H9 (cell line): ENCODE data around the gene LCNL1. TPM values are rescaled to one million over a fixed set of nuclear protein-coding genes. Genes with fewer than 3 reads are reported as not detected.

Experiments
- DNase-seq: peaks from one replicate; pipeline ENCODE4 v3.0.0-alpha.2; 2017
- H2AFZ ChIP-seq: one replicate; pipeline ENCODE4 v1.6.1; 2013; ENCODE audit warnings: mild to moderate bottlenecking, low read length, control low read depth, moderate library complexity
- H2AK5ac ChIP-seq: 2 replicates; pipeline ENCODE4 v1.6.1; 2013; ENCODE audit warnings: low read length, control low read depth, mixed read lengths; ENCODE audit not compliant: insufficient read length
- H2BK120ac ChIP-seq: one replicate; pipeline ENCODE4 v1.6.1; 2013; ENCODE audit warnings: low read depth, mild to moderate bottlenecking, low read length, control low read depth, inconsistent platforms; ENCODE audit not compliant: poor library complexity, severe bottlenecking
- H2BK12ac ChIP-seq: 2 replicates; pipeline ENCODE4 v1.6.1; 2013; ENCODE audit warnings: low read length, control low read depth, mixed read lengths, low read depth; ENCODE audit not compliant: insufficient read length
- H2BK15ac ChIP-seq: 2 replicates; pipeline ENCODE4 v1.6.1; 2013; ENCODE audit warnings: low read depth, low read length, control low read depth
- H2BK20ac ChIP-seq: one replicate; pipeline ENCODE4 v1.6.1; 2013; ENCODE audit warnings: low read depth, mild to moderate bottlenecking, low read length, control low read depth, inconsistent platforms; ENCODE audit not compliant: poor library complexity, severe bottlenecking
- H2BK5ac ChIP-seq: 2 replicates; pipeline ENCODE4 v1.6.1; 2013; ENCODE audit warnings: low read length, control low read depth, mixed read lengths; ENCODE audit not compliant: insufficient read length
- H3K14ac ChIP-seq: 2 replicates; pipeline ENCODE4 v1.6.1; 2013; ENCODE audit warnings: low read length, control low read depth; ENCODE audit not compliant: insufficient read depth
- H3K18ac ChIP-seq: 2 replicates; pipeline ENCODE4 v1.6.1; 2013; ENCODE audit warnings: low read depth, mild to moderate bottlenecking, mixed read lengths, low read length, control low read depth; ENCODE audit not compliant: insufficient read length
- H3K23ac ChIP-seq: 2 replicates; pipeline ENCODE4 v1.6.1; 2013; ENCODE audit warnings: low read length, control low read depth, mixed read lengths, low read depth; ENCODE audit not compliant: insufficient read length
- H3K23me2 ChIP-seq: 2 replicates; pipeline ENCODE4 v1.6.1; 2013; ENCODE audit warnings: low read depth, mild to moderate bottlenecking, mixed read lengths, low read length, control low read depth; ENCODE audit not compliant: insufficient read length, poor library complexity, severe bottlenecking
- H3K27ac ChIP-seq: 2 replicates; pipeline ENCODE4 v1.5.1; 2013; ENCODE audit warnings: low read length, control low read depth, mixed read lengths, low read depth; ENCODE audit not compliant: insufficient read length
- H3K27me3 ChIP-seq: 2 replicates; pipeline ENCODE4 v1.6.1; 2013; ENCODE audit warnings: low read length, control low read depth, inconsistent platforms; ENCODE audit not compliant: insufficient read depth
- H3K4ac ChIP-seq: 2 replicates; pipeline ENCODE4 v1.6.1; 2013; ENCODE audit warnings: low read depth, mild to moderate bottlenecking, control low read depth, inconsistent platforms, low read length, moderate library complexity
- H3K4me1 ChIP-seq: 2 replicates; pipeline ENCODE4 v1.6.1; 2013; ENCODE audit warnings: low read length, control low read depth, inconsistent platforms; ENCODE audit not compliant: insufficient read depth
- H3K4me2 ChIP-seq: 2 replicates; pipeline ENCODE4 v1.6.1; 2013; ENCODE audit warnings: low read length, control low read depth, mixed read lengths; ENCODE audit not compliant: insufficient read length, insufficient read depth
- H3K56ac ChIP-seq: 2 replicates; pipeline ENCODE4 v1.6.1; 2013; ENCODE audit warnings: low read depth, mild to moderate bottlenecking, mixed read lengths, low read length, control low read depth; ENCODE audit not compliant: insufficient read length
- H3K79me1 ChIP-seq: 2 replicates; pipeline ENCODE4 v1.6.1; 2013; ENCODE audit warnings: low read depth, mild to moderate bottlenecking, moderate library complexity, low read length, control low read depth, inconsistent platforms; ENCODE audit not compliant: insufficient read depth, poor library complexity, severe bottlenecking
- H3K79me2 ChIP-seq: 2 replicates; pipeline ENCODE4 v1.6.1; 2013; ENCODE audit warnings: low read length, control low read depth, inconsistent platforms; ENCODE audit not compliant: insufficient read depth
- H3K9ac ChIP-seq: 2 replicates; pipeline ENCODE4 v1.6.1; 2013; ENCODE audit warnings: low read length, control low read depth, mixed read lengths; ENCODE audit not compliant: insufficient read length; ENCODE audit errors: extremely low read depth
- H3K9me3 ChIP-seq: one replicate; pipeline ENCODE4 v1.6.1; 2013; ENCODE audit warnings: low read depth, low read length, inconsistent platforms; ENCODE audit not compliant: control insufficient read depth
- H3T11ph ChIP-seq: one replicate; pipeline ENCODE4 v1.6.1; 2013; ENCODE audit warnings: mild to moderate bottlenecking, low read length, control low read depth, inconsistent platforms
- H4K20me1 ChIP-seq: one replicate; pipeline ENCODE4 v1.6.1; 2013; ENCODE audit not compliant: control insufficient read depth, insufficient read length, insufficient read depth
- H4K5ac ChIP-seq: 2 replicates; pipeline ENCODE4 v1.6.1; 2013; ENCODE audit warnings: low read depth, mild to moderate bottlenecking, mixed read lengths, low read length, control low read depth; ENCODE audit not compliant: insufficient read length
- H4K8ac ChIP-seq: replicated peaks from 2 replicates; pipeline ENCODE4 v1.6.1; 2013; ENCODE audit warnings: low read length, control low read depth, mixed read lengths, low read depth; ENCODE audit not compliant: insufficient read length
- H4K91ac ChIP-seq: 2 replicates; pipeline ENCODE4 v1.6.1; 2013; ENCODE audit warnings: low read depth, mild to moderate bottlenecking, moderate library complexity, mixed read lengths, low read length, control low read depth; ENCODE audit not compliant: insufficient read length
- H3K27ac Mint-ChIP-seq, 3 experiments: 2 replicates in 2 of 3; 3 replicates in 1 of 3; pipeline ENCODE4 v1.8.0; 2020 to 2021; ENCODE audit warnings: mixed read lengths in 3 of 3, mild to moderate bottlenecking in 1 of 3, moderate library complexity in 1 of 3
- H3K27me3 Mint-ChIP-seq: 2 replicates; pipeline ENCODE4 v1.8.0; 2021; ENCODE audit warnings: low read depth, mild to moderate bottlenecking, moderate library complexity, mixed read lengths
- H3K36me3 Mint-ChIP-seq, 3 experiments: 2 replicates in 2 of 3; 3 replicates in 1 of 3; pipeline ENCODE4 v1.8.0; 2020 to 2021; ENCODE audit warnings: low read depth in 3 of 3, mixed read lengths in 3 of 3; ENCODE audit not compliant: insufficient read depth in 1 of 3
- H3K4me1 Mint-ChIP-seq, 2 experiments: 2 replicates each; pipeline ENCODE4 v1.8.0; 2020; ENCODE audit warnings: mixed read lengths in 2 of 2
- H3K4me3 Mint-ChIP-seq, 2 experiments: 2 replicates in 1 of 2; 3 replicates in 1 of 2; pipeline ENCODE4 v1.8.0; 2020 to 2021; ENCODE audit warnings: mild to moderate bottlenecking in 2 of 2, mixed read lengths in 2 of 2, moderate library complexity in 1 of 2
- H3K9me3 Mint-ChIP-seq, 2 experiments: 2 replicates in 1 of 2; 3 replicates in 1 of 2; pipeline ENCODE4 v1.8.0; 2020; ENCODE audit warnings: mild to moderate bottlenecking in 2 of 2, mixed read lengths in 2 of 2, moderate library complexity in 1 of 2
- WGBS: extraction: QIAGEN DNeasy Blood & Tissue Kit; methylation state at CpG from one replicate; pipeline ENCODE4 v1.1.7; 2013; ENCODE audit warnings: missing lambda C conversion rate, low lambda C conversion rate, mixed read lengths; ENCODE audit not compliant: insufficient read length; ENCODE audit errors: extremely low coverage; 5-methylcytosine and 5-hydroxymethylcytosine counted together
- total RNA-seq: library from RNA; stranded (reverse); gene quantifications from 2 replicates; pipeline ENCODE4 v1.2.1, GENCODE V29; 2021
- TF ChIP-seq, protein P1 (sequence below): fragments of 200-600 bp; sonication (generic); conservative IDR thresholded peaks from 3 replicates; pipeline ENCODE4 v1.8.0; 2021; ENCODE audit warnings: antibody characterized with exemption, mild to moderate bottlenecking

LCNL1 gene
- total RNA-seq, 1 experiment from 2014 or later: 0.20 TPM

DNA sequence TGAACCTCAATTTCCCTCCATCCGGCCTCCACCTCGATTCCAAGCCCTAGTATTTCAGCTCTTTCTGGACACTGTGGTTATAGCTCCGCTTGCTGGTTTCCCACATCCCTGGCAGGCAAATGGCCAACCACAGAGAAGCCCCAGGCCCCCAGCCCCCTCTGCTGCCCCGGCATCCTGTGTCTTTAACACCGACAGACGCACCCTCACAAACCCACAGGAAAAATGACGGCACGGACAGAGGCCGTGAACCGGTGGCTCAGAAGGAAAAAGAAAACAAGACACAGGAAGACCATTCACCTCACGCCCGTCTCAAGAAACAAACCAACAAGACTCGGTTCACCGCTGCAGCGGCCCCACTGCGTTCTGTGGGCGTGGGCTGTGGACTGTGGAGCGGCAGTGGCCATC lies 15.0 kb downstream of the LCNL1 start:
- TF ChIP-seq, protein P1, sequence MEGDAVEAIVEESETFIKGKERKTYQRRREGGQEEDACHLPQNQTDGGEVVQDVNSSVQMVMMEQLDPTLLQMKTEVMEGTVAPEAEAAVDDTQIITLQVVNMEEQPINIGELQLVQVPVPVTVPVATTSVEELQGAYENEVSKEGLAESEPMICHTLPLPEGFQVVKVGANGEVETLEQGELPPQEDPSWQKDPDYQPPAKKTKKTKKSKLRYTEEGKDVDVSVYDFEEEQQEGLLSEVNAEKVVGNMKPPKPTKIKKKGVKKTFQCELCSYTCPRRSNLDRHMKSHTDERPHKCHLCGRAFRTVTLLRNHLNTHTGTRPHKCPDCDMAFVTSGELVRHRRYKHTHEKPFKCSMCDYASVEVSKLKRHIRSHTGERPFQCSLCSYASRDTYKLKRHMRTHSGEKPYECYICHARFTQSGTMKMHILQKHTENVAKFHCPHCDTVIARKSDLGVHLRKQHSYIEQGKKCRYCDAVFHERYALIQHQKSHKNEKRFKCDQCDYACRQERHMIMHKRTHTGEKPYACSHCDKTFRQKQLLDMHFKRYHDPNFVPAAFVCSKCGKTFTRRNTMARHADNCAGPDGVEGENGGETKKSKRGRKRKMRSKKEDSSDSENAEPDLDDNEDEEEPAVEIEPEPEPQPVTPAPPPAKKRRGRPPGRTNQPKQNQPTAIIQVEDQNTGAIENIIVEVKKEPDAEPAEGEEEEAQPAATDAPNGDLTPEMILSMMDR: no peak
- H3K56ac ChIP-seq: no peak overlapping the region
- H2AFZ ChIP-seq: no peak overlapping the region
- H3K27ac ChIP-seq: no peak overlapping the region
- no peak overlapping the region for H2BK5ac ChIP-seq
- H4K20me1 ChIP-seq: no peaks in the 10 kb centered on the region
- no peak overlapping the region for H3K18ac ChIP-seq
- H3T11ph ChIP-seq: no peak overlapping the region
- no CpG with 5 or more reads among the region's 18 CpGs for WGBS
- H3K14ac ChIP-seq: no peak overlapping the region
- H3K4me2 ChIP-seq: no peak overlapping the region
- H2BK120ac ChIP-seq: no peak overlapping the region
- no peak overlapping the region for H2BK15ac ChIP-seq
- H3K27me3 ChIP-seq: no peaks in the 10 kb centered on the region
- H4K91ac ChIP-seq: no peak overlapping the region
- H3K79me1 ChIP-seq: no peaks in the 10 kb centered on the region
- no peak overlapping the region for H2AK5ac ChIP-seq
- H4K8ac ChIP-seq: no peak overlapping the region
- DNase-seq: no peak
- H3K4me1 ChIP-seq: no peaks in the 10 kb centered on the region
- H3K9me3 ChIP-seq: no peaks in the 10 kb centered on the region
- H3K27ac Mint-ChIP-seq: no peak overlapping the region; a peak in 1 of 7 replicates
- H3K27me3 Mint-ChIP-seq: peaks cover 7% of the 10 kb centered on the region
- H3K9ac ChIP-seq: no peak overlapping the region
- no peak overlapping the region for H3K4me3 Mint-ChIP-seq
- H3K4ac ChIP-seq: no peak overlapping the region
- no peak overlapping the region for H3K23ac ChIP-seq
- peaks cover 2% of the 10 kb centered on the region for H3K23me2 ChIP-seq
- H3K36me3 Mint-ChIP-seq: peaks cover 0 to 8% (median 2%) of the 10 kb centered on the region in 3 experiments; a peak in 4 of 7 replicates
- no peak overlapping the region for H2BK12ac ChIP-seq
- no peaks in the 10 kb centered on the region for H3K9me3 Mint-ChIP-seq
- peaks cover 9 to 12% of the 10 kb centered on the region in 2 experiments for H3K4me1 Mint-ChIP-seq
- H2BK20ac ChIP-seq: no peak overlapping the region
- H4K5ac ChIP-seq: no peak overlapping the region
- H3K79me2 ChIP-seq: no peaks in the 10 kb centered on the region
